Astrocyte of the hippocampus (primary cell): ENCODE results near the gene RPE65.
A peak's percentile ranks its signal among the peaks of the same experiment; 100 is the strongest.
"Not testable (repeated sequence)": the region's sequence is repeated elsewhere in the genome, so short reads cannot be mapped to it uniquely, and the experiment has no call there.

ENCODE experiments used
- DNase-seq: peaks from one replicate; pipeline ENCODE4 v3.0.0; 2011; ENCODE audit warnings: low read depth, low spot score

The RPE65 gene

DNA sequence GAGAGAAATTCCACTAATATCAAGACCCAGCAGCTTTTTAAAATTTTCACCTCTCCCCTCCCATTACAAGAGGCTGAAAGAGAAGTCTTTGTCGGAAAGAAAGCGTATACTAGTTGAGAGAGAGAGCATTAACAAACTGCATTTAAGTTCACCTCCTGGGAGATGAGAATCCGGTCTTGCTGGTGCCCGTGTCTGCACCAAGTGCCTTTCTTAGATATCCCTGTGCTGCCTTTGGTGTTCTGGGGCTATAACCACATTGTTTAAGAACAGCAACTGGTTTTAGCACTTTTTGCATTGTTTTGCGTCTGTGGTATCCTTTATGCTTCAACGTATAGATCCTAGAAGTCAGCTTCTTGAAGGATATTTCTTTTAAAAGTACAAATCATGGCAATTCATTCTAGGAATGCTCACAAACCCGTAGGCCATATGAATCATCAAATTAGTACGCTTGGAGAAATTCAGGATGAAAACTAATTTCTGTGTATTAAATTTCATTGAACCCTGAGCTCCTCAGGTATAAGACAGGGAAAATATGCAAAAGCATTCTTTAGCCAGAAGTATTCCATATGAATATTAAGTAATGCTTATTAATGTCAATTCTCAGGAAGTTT, 3.4 kb upstream of the RPE65 start:
- DNase-seq = peak; percentile 50

DNA sequence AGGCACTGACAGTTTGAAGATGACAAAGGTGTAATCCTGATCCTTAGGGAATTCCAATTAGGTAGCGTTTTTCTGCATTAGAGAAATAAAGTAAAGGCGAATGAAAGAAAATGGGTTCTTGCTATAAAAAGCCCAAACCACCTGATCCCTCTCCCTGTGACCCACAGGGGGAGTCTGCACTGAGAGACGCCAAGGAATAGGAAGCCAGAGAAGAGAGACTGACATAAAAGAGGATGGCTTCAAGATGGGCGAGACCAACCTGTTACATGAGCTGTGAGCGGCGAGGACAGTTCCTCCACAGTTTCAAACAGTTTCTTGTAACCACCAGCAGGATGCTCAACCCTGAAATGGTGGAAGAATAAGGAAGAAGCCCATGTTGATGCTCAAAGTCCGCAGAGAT, 1.4 kb downstream of the RPE65 start:
- DNase-seq = no peak

DNA sequence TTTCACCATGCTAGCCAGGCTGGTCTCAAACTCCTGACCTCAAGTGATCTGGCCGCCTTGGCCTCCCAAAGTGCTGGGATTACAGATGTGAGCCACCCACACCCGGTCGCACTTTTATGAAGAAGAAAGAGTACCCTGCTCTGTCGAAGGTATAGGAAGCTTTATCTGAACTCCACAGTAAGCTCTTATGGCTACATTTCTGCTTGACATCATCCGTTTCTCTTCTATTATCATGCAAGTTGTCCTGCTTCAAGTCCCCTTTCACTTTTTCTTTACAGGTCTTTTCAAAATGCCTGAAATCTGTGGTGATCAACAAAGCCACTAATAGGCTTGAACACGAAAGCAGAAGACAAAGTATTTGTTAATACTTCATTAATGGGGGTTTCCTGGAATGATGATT, 4.0 kb downstream of the RPE65 start:
- no peak for DNase-seq

DNA sequence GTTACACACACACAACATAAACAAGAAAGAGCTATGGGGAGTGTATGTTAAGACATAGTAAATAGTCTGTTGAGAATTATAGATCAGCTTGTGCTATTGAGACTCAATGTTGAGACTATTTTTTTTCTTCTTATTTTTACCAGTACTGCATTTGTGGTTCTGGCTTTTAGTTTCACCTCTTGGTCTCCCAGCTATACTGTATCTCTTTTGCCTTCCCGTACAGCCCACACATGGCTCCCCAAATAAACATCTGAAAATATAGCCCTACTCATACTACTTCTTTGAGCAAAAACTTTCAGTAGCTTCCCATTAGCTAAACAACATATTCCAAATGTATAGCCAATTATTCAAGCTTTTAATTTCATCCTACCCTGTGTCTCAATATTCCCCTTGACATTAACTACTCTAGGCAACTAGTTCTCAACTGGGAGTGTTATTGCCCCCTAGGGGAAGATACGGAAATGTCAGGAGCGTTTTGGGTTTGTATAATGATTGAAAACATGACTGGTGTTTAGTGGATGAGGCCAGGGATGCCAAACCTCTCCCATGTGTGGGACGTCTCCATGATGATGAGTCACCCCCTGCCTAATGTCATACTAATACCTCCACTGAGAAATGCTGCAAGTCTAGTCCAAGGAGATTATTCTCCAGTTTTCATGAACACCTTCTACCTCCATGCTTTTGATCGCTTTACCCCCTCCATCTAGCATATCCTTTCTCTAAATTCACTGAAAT, 6.8 kb downstream of the RPE65 start:
- peak; percentile 72 for DNase-seq

DNA sequence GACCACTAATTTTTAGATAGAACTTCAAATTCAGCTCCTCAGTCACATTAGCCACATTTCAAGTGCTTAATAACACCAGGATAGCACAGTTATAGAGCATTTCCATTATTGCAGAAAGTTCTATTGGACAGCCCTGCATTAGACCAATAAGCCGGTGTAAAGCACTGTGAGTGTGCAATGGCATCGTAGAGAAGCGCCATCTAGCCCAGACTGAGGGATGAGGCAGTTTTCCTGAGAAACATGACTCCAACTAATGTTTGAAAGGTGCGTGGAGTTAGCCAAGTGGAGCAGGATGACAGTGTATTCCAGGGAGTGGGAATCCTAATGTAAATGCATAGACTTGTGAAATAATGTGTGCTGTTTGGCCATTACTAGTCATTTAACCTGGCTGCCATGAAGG, 7.7 kb downstream of the RPE65 start:
- DNase-seq = no peak

DNA sequence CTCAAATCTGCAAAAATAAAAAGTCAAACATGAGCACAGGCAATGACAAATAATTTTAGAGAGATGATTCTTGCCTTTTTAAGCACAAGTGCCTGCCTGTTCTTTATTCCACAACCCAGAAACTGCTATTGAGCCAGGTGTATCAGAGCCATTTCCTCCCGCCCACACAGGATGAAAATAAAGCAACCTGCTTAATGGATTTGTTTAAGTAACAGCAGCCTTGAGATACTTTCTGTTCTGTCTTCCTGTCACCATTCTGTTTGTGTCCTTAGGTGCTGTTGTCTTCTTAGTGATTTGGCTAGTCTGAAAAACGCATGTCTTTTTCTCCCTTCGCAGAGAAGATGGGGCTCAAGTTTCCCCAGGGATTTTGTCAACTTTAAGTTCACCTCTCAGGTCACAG, 11.4 kb downstream of the RPE65 start:
- DNase-seq = no peak

DNA sequence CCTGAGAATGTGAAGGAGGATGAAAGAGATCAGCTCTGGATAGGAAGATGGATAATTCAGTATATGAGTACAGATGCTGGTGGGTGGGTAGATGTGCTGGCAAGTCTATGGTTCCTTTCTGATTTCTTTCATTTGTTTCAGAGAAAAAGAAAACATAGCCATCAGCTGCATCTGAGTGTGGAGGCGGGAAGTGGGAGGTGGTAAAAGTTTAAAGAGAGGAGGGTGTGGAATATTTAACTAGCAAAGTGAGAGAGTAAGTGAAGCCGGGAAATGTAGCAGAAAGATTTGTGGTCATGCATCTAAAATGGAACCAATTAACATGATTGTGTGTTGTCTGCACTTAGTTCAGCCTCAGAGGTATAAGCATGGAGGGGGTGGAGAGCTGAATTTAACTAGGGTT, 16.4 kb downstream of the RPE65 start:
- no peak for DNase-seq

DNA sequence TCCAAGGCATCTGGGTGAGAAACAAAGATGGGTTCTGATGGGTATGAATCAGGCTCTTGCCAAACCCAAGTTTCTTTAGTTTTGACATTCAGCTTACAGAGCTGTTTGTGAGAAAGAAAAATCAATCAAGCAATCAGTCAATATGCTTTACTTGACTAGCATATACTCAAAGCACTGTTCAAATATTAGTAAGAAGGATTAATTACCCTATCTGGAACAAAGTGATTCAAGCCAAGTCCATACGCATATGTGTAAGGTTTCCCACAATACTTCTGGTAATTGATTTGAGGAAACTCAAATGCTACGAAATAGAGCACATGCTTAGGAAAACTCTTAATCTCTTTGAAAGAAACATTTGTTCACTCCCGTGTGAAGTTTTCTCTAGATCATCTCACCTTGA, 18.7 kb downstream of the RPE65 start:
- DNase-seq = no peak

DNA sequence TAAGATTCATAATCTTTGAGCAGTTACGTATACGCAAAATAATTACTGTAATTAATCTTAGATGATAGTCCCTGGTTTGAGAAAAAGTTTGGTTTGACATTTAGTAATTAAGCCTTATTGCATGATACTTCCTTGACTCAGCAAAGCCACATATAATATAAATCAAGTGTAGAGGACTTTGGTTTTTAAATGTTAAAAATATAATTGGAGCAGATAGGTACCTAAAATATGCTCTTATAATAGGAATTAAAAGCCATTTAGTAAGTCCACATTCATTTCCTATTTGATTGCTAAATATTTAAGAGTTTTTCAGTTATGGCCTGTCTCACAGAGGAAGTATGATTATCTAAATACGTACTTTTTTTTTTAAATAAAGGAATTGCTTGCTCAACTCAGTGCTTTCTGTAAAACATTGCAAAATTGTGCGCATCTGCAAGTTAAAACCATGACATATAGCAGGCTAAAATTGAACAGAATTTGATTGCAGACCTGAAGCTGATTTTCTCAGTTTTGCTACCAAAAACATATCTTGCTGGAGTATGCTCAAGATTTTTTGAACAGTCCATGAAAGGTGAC, 20.4 kb downstream of the RPE65 start:
- DNase-seq = no peak

DNA sequence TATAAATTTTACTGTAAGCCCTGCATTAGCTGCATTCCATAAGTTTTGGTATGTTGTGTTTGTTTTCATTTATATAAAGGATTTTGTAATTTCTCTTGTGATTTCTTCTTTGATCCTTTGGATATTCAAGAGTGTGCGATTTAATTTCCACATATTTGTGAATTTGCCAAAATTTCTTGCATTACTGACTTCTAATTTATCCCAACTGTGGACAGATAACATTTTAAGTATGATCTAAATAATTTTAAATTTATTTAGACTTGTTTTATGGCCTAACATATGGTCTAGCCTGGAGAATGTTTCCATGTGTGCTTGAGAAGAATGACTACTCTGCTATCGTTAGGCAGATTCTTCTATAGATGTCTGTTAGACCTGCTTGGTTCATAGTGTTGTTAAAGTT, 23.2 kb downstream of the RPE65 start:
- DNase-seq = no peak

DNA sequence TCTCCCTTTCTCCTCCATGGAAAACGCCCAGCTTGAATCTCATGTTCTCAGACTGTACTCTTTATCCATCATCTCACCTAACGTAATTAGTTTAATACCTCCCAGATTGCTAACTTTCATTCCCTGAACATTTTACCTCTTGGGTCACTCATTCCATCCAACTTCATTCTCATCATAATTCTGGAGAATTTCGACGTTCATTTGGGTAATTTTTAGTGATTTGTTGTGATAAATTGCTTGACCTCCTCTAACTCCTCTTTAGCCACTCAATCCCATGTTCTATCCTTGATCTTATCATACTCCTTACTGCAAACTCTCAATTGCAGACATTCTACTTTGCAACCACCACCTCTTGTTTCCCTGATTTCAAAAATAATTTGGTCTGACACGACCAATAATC, 28.4 kb downstream of the RPE65 start:
- DNase-seq = no peak

DNA sequence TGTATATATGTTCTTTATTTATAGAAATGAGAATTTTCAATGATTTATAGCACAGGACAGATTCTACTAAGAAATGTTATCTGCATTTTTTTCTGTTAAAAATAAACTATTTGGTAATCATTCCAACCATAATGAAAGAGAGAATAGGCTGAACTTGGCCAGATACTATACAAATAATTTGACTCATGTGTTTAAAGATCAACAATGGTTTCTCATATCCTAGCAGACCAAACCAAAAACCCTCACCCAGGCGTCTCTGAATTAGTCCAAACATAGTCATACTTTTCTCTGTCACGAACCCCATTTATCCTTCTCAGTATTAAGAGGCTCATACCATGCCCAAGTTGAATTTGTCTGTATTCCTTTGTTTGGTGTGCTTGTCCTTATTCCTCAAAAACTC, 40.3 kb downstream of the RPE65 start:
- peak; percentile 53 for DNase-seq

DNA sequence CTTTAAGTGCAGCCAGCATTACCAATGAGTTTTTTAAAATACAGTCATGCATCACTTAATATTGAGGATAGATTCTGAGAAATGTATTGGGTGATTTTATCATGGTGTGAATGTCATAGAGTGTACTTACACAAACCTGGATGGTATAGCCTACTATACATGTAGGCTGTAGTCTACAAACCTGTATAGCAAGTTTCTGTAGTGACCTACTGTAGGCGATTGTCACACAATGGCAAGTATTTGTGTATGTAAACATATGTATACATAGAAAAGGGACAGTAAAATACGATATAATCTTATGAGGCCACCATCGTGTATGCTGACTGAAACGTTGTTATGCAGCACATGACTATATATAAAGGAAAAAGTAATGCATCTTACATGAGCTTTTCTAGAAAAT, 48.2 kb downstream of the RPE65 start:
- DNase-seq = no peak

DNA sequence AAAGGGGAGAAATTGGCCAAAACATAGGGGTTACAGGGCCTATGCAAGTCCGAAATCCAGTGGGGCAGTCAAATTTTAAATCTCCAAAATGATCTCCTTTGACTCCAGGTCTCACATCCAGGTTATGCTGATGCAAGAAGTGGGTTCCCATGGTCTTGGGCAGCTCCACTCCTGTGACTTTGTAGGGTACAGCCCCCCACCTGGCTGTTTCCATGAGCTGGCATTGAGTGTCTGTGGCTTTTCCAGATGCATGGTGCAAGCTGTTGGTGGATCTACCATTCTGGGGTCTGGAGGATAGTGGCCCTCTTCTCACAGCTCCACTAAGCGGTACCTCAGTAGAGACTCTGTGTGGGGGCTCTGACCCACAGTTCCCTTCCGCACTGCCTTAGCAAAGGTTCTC, 54.2 kb downstream of the RPE65 start:
- not testable (repeated sequence) for DNase-seq

DNA sequence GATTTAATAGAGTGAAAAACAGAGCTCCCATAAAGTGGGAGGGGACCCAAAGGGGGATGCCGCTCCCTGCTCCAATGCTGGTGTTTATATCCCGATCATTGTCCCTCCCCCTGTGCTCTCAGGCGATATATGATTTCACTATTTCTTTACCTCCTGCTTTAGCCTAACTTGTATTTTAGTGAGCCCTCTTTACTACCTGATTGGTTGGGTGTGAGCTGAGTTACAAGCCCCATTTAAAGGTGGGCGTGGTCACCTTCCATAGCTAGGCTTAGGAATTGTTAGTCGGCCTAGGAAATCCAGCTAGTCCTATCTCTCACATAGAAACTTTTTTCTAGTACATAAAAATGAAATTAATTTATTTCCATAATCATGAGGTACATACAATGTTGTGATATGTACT, 57.3 kb downstream of the RPE65 start:
- not testable (repeated sequence) for DNase-seq

DNA sequence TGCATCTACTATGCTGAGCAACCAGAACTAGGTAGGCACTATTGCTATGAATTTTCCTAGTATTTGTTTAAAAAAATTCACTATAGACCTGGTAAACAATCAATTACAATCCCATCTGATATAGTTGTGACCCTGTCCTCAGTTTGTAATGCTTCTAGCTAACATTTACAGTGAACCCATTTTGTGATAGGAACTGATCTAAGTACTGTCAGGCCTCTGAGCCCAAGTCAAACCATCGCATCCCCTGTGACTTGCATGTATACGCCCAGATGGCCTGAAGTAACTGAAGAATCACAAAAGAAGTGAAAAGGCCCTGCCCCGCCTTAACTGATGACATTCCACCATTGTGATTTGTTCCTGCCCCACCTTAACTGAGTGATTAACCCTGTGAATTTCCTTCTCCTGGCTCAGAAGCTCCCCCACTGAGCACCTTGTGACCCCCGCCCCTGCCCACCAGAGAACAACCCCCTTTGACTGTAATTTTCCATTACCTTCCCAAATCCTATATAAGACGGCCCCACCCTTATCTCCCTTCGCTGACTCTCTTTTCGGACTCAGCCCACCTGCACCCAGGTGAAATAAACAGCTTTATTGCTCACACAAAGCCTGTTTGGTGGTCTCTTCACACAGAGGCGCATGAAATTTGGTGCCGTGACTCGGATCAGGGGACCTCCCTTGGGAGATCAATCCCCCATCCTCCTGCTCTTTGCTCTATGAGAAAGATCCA, 63.8 kb downstream of the RPE65 start:
- DNase-seq = not testable (repeated sequence)

DNA sequence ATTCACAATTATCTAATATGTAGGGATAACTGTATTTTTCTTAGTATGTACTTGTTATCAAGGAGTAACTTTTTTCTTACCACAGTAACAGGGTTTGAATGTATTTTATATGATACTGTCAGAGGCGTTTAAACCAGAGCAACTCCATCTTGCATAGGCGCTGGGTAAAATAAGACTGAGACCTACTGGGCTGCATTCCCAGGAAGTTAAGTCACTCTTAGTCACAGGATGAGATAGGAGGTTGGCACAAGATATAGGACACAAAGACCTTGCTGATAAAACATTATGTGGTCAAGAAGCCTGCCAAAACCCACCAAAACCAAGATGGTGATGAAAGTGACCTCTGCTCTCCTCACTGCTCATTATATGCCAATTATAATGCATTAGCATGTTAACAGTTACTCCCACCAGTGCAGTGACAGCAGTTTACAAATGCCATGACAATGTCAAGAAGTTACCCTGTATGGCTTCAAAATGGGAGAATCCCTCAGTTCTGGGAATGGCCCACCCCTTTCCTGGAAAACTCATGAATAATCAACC, 64.8 kb downstream of the RPE65 start:
- peak; percentile 73 for DNase-seq

DNA sequence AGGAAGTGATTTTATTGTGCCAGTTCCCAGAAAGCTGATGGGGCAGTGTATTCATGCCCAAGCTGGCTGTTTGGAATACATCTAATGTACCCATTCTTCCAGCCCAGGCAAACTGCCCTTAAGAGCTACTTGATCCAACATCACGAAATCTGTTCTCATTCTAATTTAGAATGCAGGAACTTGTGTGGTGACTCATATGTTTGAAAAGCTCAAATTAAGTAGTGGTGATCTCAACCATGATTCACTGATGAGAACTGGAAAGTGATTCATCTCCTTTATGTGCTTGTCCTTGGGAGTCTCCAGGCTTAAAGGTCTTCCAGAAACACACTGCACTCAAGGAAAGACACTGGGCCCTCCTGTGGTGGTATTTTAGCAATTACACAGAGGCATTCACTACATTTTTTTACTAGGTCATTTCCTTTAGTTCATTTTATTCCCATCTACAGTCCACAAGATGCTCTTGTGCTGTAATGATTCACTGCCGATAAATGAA, 65.4 kb downstream of the RPE65 start:
- peak; percentile 96 for DNase-seq

DNA sequence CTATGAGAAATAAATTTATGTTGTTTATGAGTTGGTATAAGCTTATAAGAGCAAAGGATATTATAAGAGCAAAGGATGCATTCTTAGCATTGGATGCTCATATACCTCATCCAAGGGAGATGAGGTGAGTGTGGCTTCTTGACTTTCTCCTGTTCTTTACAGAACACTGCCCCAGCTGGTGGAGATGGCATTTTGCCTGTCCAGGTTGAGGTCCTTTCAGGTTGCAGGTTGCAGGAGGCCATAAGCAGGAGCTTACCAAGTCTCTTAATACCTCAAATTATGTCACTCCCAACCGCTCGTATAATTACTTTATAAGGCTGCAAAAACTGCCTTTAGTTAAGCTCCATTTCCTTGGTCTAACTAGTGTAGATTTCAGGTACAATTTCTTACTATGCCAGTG, 66.7 kb downstream of the RPE65 start:
- DNase-seq = no peak

DNA sequence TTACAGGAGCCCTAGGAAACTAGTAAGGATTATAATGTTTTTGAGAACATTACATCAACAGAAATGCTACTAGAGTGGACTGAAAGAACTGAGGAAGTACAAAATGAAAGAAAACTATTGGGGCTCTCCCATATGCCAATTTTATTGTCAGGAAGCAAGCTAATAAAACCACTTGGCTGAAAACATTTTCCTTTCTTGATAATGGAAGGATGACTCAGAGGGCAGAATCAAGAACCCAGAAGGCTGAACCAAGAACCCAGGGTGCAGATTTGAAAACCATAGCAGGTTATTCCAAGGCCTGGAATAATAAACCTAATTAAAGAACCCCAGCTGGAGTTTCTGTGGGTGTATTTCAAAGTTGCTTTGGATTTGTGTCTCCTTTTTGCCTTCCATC, 70.7 kb downstream of the RPE65 start:
- DNase-seq = no peak
